Neural cell (in vitro differentiated cells): ENCODE measurements around the gene BLVRA. TPM values are rescaled to one million over a fixed set of nuclear protein-coding genes. Genes with fewer than 3 reads are reported as not detected.

Experiments used
- H2AFZ ChIP-seq: fragments of 200-600, 300-800 bp; sonication (generic), shearing (Covaris generic); 2 replicates; pipeline ENCODE4 v1.6.0; 2014; ENCODE audit warnings: low read depth, mild to moderate bottlenecking, antibody characterized with exemption, low read length, moderate library complexity
- H3F3A ChIP-seq: fragments of 200-600 bp; shearing (Covaris generic); 2 replicates; pipeline ENCODE4 v1.6.1; 2016; ENCODE audit warnings: mild to moderate bottlenecking, moderate library complexity, mixed read lengths, antibody characterized with exemption, low read length; ENCODE audit not compliant: insufficient read depth, poor library complexity, severe bottlenecking
- H3K27ac ChIP-seq: fragments of 200-600, 300-800 bp; sonication (generic), shearing (Covaris generic); 2 replicates; pipeline ENCODE4 v1.5.1; 2014; ENCODE audit warnings: mild to moderate bottlenecking, low read length, moderate library complexity
- H3K27me3 ChIP-seq: fragments of 300-800, 200-600 bp; sonication (generic), shearing (Covaris generic); 2 replicates; pipeline ENCODE4 v1.6.0; 2014; ENCODE audit warnings: mild to moderate bottlenecking, low read depth, low read length, moderate library complexity; ENCODE audit not compliant: insufficient read depth
- H3K36me3 ChIP-seq: fragments of 300-800, 200-600 bp; sonication (generic), shearing (Covaris generic); 2 replicates; pipeline ENCODE4 v1.5.1; 2014; ENCODE audit warnings: mild to moderate bottlenecking, antibody characterized with exemption, low read length, moderate library complexity; ENCODE audit not compliant: insufficient read depth
- H3K4me2 ChIP-seq: fragments of 300-800, 200-600 bp; sonication (generic), shearing (Covaris generic); 2 replicates; pipeline ENCODE4 v1.6.0; 2014; ENCODE audit warnings: mild to moderate bottlenecking, low read length
- H3K4me3 ChIP-seq: fragments of 300-800, 200-600 bp; sonication (generic), shearing (Covaris generic); 2 replicates; pipeline ENCODE4 v1.5.1; 2014; ENCODE audit warnings: mild to moderate bottlenecking, low read length, moderate library complexity
- H3K79me2 ChIP-seq: fragments of 200-600 bp; shearing (Covaris generic); replicated peaks from 2 replicates; pipeline ENCODE4 v1.6.0; 2014; ENCODE audit warnings: mild to moderate bottlenecking, low read length, moderate library complexity; ENCODE audit not compliant: insufficient read depth
- H3K9ac ChIP-seq: fragments of 300-800, 200-600 bp; sonication (generic), shearing (Covaris generic); 2 replicates; pipeline ENCODE4 v1.6.1; 2016; ENCODE audit warnings: mild to moderate bottlenecking, low read length, mixed read lengths
- H3K9me2 ChIP-seq: fragments of 200-600 bp; shearing (Covaris generic); 2 replicates; pipeline ENCODE4 v1.6.1; 2016; ENCODE audit warnings: mild to moderate bottlenecking, low read length, mixed read lengths; ENCODE audit not compliant: insufficient read depth
- H3K9me3 ChIP-seq: fragments of 200-600, 300-800 bp; sonication (generic), shearing (Covaris generic); 2 replicates; pipeline ENCODE4 v1.6.1; 2016; ENCODE audit warnings: mild to moderate bottlenecking, mixed run types, low read length, moderate library complexity, mixed read lengths
- H4K20me1 ChIP-seq: fragments of 200-600 bp; shearing (Covaris generic); 2 replicates; pipeline ENCODE4 v1.6.1; 2016; ENCODE audit warnings: mild to moderate bottlenecking, mixed run types; ENCODE audit not compliant: insufficient read depth
- CTCF ChIP-seq: fragments of 450-650 bp; IDR thresholded peaks from 2 replicates; pipeline ENCODE4 v1.5.1; 2014; ENCODE audit warnings: antibody characterized with exemption, mild to moderate bottlenecking, moderate library complexity; ENCODE audit not compliant: poor library complexity, severe bottlenecking
- EP300 ChIP-seq: fragments of 450-650 bp; conservative IDR thresholded peaks from 2 replicates; pipeline ENCODE4 v1.6.1; 2014; ENCODE audit warnings: antibody characterized with exemption, mild to moderate bottlenecking, moderate library complexity; ENCODE audit not compliant: poor library complexity, severe bottlenecking
- EZH2 ChIP-seq: fragments of 200-600, 300-800 bp; shearing (Covaris generic), sonication (generic); IDR thresholded peaks from 2 replicates; pipeline ENCODE4 v1.6.1; 2014; ENCODE audit warnings: antibody characterized with exemption, low read length, borderline replicate concordance, mild to moderate bottlenecking; ENCODE audit not compliant: insufficient read depth, poor library complexity, severe bottlenecking
- MXI1 ChIP-seq: fragments of 450-650 bp; conservative IDR thresholded peaks from 2 replicates; pipeline ENCODE4 v1.6.1; 2014; ENCODE audit warnings: antibody characterized with exemption, mild to moderate bottlenecking; ENCODE audit not compliant: poor library complexity, severe bottlenecking
- POLR2AphosphoS5 ChIP-seq: IDR thresholded peaks from 2 replicates; pipeline ENCODE4 v1.6.1; 2012
- RAD21 ChIP-seq: fragments of 450-650 bp; conservative IDR thresholded peaks from 2 replicates; pipeline ENCODE4 v1.6.1; 2014; ENCODE audit warnings: antibody characterized with exemption, mild to moderate bottlenecking, moderate library complexity
- REST ChIP-seq: IDR thresholded peaks from 2 replicates; pipeline ENCODE4 v1.6.1; 2012; ENCODE audit warnings: borderline replicate concordance
- SMC3 ChIP-seq: fragments of 450-650 bp; conservative IDR thresholded peaks from 2 replicates; pipeline ENCODE4 v1.6.1; 2014; ENCODE audit warnings: antibody characterized with exemption, mild to moderate bottlenecking, moderate library complexity; ENCODE audit not compliant: poor library complexity
- TAF1 ChIP-seq: IDR thresholded peaks from 2 replicates; pipeline ENCODE4 v1.6.1; 2012; ENCODE audit warnings: low read depth
- polyA plus RNA-seq: library from polyadenylated mRNA; depleted of rRNA; stranded (reverse); fragments of >200 nt; gene quantifications from 2 replicates; pipeline ENCODE4 v1.2.3, GENCODE V29; 2014

BLVRA gene
- polyA plus RNA-seq, 1 donor from 2014 or later = 12.4 TPM

- TF ChIP-seq REST (no peak), TAF1 (no peak), SMC3 (no peak), CTCF (no peak), POLR2AphosphoS5 (no peak), EZH2 (no peak), MXI1 (no peak), EP300 (no peak), RAD21 (no peak)
- Histone ChIP-seq H3F3A (no peaks in the 10 kb centered on the region), H3K4me2 (no peak overlapping the region), H4K20me1 (no peaks in the 10 kb centered on the region), H3K27me3 (no peaks in the 10 kb centered on the region), H2AFZ (no peak overlapping the region), H3K36me3 (no peaks in the 10 kb centered on the region), H3K79me2 (no peaks in the 10 kb centered on the region), H3K9me3 (no peaks in the 10 kb centered on the region), H3K27ac (no peak overlapping the region), H3K9me2 (no peaks in the 10 kb centered on the region), H3K4me3 (no peak overlapping the region), H3K9ac (no peak overlapping the region)
Measured at GRCh38 chr7:43760861-43761260, 2.4 kb downstream of the BLVRA start.

- H3K9me2 ChIP-seq = no peaks in the 10 kb centered on the region
- no peaks in the 10 kb centered on the region for H3K27me3 ChIP-seq
- no peaks in the 10 kb centered on the region for H4K20me1 ChIP-seq
- H3K4me3 ChIP-seq = no peak overlapping the region
- H3K9ac ChIP-seq = no peak overlapping the region
- H2AFZ ChIP-seq = no peak overlapping the region
- no peaks in the 10 kb centered on the region for H3F3A ChIP-seq
- H3K79me2 ChIP-seq = no peaks in the 10 kb centered on the region
- TF ChIP-seq POLR2AphosphoS5 (no peak), SMC3 (no peak), CTCF (no peak), TAF1 (no peak), EZH2 (no peak), MXI1 (no peak), EP300 (no peak), REST (no peak), RAD21 (no peak)
- H3K4me2 ChIP-seq = no peak overlapping the region
- no peak overlapping the region for H3K27ac ChIP-seq
- no peaks in the 10 kb centered on the region for H3K36me3 ChIP-seq
- H3K9me3 ChIP-seq = no peaks in the 10 kb centered on the region
Measured at GRCh38 chr7:43761382-43761781, 2.9 kb downstream of the BLVRA start.
